LNCaP clone FGC (cell line): Measurements from ENCODE around the gene RABGEF1.
A peak's percentile ranks its signal among the peaks of the same experiment; 100 is the strongest.
"Not testable (repeated sequence)": the region's sequence is repeated elsewhere in the genome, so short reads cannot be mapped to it uniquely, and the experiment has no call there.

Experiments used
- DNase-seq: peaks from one replicate; pipeline ENCODE4 v3.0.0-alpha.2; 2011; ENCODE audit warnings: low read depth
- H3K4me3 ChIP-seq: 2 replicates; pipeline ENCODE4 v1.5.1; 2011; ENCODE audit warnings: mild to moderate bottlenecking, low read depth, low read length, control low read depth
- TF ChIP-seq, protein P1 (sequence below): IDR thresholded peaks from 2 replicates; pipeline ENCODE4 v1.5.1; 2012; ENCODE audit warnings: mild to moderate bottlenecking; ENCODE audit not compliant: control insufficient read depth, insufficient read depth; ENCODE audit errors: extremely low read depth

The RABGEF1 gene

GRCh38 chr7:66776800-66777442 lies 36.4 kb downstream of the RABGEF1 start:
- H3K4me3 ChIP-seq: no peak overlapping the region
- TF ChIP-seq, protein P1, sequence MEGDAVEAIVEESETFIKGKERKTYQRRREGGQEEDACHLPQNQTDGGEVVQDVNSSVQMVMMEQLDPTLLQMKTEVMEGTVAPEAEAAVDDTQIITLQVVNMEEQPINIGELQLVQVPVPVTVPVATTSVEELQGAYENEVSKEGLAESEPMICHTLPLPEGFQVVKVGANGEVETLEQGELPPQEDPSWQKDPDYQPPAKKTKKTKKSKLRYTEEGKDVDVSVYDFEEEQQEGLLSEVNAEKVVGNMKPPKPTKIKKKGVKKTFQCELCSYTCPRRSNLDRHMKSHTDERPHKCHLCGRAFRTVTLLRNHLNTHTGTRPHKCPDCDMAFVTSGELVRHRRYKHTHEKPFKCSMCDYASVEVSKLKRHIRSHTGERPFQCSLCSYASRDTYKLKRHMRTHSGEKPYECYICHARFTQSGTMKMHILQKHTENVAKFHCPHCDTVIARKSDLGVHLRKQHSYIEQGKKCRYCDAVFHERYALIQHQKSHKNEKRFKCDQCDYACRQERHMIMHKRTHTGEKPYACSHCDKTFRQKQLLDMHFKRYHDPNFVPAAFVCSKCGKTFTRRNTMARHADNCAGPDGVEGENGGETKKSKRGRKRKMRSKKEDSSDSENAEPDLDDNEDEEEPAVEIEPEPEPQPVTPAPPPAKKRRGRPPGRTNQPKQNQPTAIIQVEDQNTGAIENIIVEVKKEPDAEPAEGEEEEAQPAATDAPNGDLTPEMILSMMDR: no peak
- no peak for DNase-seq

GRCh38 chr7:66778201-66778600 lies 37.7 kb downstream of the RABGEF1 start:
- TF ChIP-seq, protein P1: no peak
- no peak overlapping the region for H3K4me3 ChIP-seq
- DNase-seq: no peak

GRCh38 chr7:66779669-66780409 lies 39.3 kb downstream of the RABGEF1 start:
- TF ChIP-seq, protein P1: no peak
- DNase-seq: no peak
- H3K4me3 ChIP-seq: no peak overlapping the region

- TF ChIP-seq, protein P1: no peak
- H3K4me3 ChIP-seq: no peak overlapping the region
- DNase-seq: no peak
Observed at GRCh38 chr7:66781408-66782090, 41.0 kb downstream of the RABGEF1 start.

DNA sequence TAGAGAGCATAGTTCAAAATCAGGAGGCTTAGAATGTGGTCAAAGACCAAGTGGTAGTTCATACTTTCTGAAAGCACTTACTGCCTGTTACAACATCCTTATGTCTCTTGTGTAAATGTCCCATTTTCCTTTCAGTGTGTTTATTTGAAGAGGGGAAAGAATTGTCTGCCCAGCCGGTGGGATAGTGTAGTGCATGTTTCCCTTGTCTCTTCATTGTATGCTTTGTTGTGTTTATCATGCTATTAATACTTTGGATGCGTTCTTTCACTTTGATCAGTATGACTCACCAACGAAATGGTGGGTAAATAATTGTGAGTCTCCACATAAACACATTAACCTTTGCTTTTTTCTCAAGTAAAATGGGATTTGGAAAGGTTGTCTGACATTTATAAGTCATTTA lies 42.3 kb downstream of the RABGEF1 start:
- not testable (repeated sequence) for H3K4me3 ChIP-seq
- DNase-seq: peak; percentile 2

DNA sequence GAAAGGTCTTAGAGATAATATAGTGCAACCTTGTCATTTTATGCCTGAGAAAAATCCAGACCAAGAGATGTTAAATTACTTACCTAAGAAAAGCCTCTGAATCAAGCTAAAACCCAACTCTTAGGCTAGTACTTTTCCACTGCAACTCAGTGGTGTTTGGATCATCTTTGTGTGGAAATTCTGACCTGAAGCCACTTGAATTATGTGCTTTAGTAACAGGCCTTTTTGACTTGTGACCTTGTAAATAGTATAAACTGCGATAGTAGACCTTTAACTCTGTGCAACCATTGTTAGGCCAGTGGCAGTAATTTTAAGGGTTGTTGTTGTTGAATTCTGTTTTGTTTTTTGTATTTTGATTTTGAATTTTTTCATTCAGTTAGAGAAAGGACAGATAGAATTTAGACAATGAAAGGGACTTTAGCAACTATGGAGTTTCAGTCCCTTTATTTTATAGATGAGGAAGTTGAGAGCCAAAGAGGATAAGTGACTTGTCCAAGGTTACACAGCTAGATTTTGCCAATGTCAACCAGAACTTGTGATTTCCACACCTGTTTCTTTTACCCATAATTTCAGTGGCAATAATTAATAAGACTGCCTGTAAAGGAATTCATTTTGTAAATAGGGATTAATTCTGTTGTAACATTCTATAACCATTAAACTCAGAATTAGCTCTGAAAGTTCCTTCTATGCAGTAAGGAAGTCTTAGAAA lies 43.5 kb downstream of the RABGEF1 start:
- not testable (repeated sequence) for DNase-seq, H3K4me3 ChIP-seq

GRCh38 chr7:66790196-66790595 lies 49.7 kb downstream of the RABGEF1 start:
- TF ChIP-seq, protein P1: no peak
- no peak overlapping the region for H3K4me3 ChIP-seq
- DNase-seq: no peak
